HG03558 (cell line): Measurements from ENCODE around the gene H2AZ2.

ENCODE experiments used
- ATAC-seq: cut with Tn5 transposase; IDR thresholded peaks from one replicate; pipeline ENCODE4 v1.9.1; 2021; ENCODE audit warnings: moderate number of reproducible peaks; ENCODE audit not compliant: unreplicated experiment; ENCODE audit errors: extremely low read depth

Gene H2AZ2

DNA sequence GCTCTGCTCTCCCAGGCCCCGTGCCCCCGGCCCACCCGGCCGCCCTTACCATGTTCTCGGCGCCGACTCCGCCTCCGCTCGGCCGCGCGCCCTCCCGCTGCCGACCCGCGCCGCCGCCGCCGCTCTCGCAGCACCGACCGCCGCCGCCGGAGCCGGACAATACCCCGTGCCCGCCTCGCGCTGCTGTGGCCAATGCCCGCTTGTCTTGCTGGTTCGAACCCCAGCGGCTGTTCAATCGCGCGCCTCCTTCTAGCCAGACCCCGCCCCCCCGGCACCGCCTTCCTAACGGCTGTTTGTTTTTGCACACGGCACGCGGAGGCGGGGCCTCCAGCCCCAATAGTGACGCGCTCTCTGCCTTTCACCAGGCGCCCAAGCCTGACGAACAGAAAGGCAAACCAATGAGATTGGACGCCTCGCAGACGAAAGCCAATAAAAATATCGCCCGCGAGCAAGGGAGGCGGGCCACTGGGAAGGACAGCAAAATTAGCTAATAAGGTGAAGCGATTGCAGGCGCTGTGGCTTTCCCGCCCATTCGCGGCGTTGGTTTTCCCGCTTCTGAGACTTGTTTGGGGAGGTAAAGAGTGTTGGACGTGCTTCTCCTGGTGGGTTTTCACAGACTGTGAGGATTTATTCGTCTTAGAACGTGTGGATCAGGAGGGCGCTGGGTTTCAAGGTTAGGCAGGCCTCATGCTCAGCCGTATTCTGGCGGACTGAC, at the start of gene H2AZ2:
Gene H2AZ2 (minus strand): TSS at position 168 of the 715 bp plus-strand sequence. CDS start 116 bp downstream, at position 52.
- ATAC-seq = peak; percentile 70

DNA sequence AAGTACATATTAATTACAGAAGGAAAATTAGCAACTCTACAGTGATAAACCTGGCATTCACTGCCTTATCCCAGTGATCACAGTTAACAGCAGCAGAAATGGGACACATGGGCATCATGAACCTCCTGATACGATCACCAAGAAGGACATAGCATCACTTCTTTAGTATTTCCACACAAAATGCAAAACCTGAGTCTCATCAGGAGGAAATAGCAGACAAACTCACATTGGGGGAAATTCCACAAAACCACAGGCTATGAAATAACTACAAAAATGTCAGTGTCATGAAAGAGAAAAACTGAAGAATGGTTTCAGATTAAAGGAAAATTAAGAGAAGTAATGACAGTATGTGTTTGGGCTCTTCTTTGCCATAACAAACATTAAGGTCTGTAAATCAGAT, 49.4 kb upstream of the H2AZ2 start:
- ATAC-seq = no peak

- ATAC-seq = no peak
These were observed 47.1 kb upstream of the H2AZ2 start for GRCh38 chr7:44894888-44895580.

- ATAC-seq = no peak
These were observed 45.9 kb upstream of the H2AZ2 start for GRCh38 chr7:44893710-44894234.

DNA sequence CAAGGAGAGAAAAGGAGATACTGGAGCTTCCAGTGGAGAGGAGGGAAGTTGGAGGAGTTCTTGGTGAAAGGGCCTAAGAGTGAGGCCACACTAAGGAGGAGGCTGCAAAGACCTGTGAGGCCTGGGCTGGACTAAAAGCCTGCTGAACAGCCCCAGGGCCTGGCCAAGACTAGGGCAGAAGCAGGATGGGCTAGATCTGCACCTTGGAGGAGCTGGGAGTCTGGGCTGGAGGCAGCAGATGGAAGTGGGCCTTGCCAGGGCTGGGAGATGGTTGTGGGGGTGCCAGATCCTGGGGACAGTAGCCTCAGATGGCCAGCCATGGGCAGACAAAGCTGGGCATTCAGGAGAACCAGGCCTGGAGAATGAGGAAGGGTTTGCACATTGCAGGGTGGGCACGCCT, 43.9 kb upstream of the H2AZ2 start:
- ATAC-seq = no peak

GRCh38 chr7:44891372-44891771, 43.5 kb upstream of the H2AZ2 start:
- ATAC-seq = no peak

DNA sequence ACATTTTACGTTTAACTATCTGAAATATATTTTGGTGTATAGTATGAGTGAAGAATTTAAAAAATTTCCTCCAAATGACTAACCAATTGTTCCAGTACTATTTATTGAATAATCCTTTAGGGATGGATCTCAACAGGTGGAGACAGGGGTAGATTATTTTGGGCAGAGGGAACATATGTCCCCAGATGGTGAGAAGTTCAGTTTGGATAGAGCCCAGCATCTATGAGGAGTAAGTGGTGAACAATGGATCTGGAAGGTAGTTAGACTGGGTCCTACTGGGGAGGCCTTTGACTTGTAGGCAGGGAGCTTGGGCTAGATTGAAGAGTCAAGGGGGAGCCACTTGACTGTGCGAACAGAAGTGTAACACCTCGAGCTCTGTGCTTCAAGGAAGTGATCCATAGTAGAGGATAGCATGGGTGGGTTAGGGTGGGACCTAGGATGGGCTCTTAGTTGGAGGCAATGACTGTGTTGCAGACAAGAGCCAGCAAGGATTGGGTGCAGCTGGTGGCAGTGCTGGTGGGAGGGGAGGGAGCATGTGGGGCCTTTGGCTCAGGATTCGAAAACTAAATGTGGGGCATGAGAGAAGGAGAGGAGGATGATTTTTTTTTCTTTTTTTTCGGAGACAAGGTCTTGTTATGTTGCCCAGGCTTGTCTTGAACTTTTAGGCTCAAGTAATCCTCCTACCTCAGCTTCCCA, 41.3 kb upstream of the H2AZ2 start:
- no peak for ATAC-seq

- ATAC-seq = no peak
These were observed 39.4 kb upstream of the H2AZ2 start for GRCh38 chr7:44887293-44887692.

DNA sequence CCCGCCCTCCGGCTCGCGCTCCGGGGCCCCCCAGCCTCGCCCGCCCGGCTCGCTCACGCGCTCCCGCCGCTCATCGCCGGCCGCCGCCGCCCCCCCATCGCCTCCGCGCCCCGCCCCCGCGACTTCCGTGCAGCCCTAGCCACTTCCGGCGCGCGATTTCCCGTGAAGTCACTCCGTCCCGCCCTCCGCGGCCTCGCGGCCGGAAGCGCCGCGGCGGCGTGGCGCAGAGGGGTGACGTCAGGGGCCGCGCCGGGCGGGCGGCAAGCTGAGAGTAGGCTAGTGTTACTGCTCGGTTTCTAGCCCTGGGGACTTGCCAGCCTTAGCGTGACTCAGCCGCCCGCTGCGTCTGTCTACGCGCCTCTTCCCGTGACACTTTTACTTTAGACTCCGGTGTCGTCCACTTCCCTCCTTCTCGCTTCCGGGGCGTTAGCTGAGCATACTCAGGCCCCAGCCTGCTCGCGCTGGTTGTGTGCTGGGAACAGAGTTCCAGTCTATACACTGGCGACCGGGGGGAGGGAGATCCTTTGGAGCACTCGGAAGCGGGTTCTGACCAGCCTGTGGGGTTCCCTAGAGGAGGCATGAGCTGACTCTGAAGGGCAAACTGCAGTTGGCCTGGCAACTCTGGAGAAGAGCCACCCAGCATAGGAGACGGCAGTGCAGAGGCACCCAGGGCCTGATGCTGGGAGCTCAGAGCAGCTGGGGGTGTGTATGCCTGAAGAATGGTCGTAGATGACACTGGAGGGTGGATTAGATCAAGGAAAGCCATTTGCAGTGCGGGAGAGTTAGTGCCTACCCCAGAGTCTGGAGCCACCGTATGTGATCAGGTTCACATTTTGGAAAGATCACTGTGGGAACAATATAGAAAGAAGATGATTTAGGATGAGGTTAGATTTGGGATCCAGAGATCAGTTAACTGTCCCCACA, 37.8 kb upstream of the H2AZ2 start, which contains the start of gene PURB:
Gene PURB (minus strand): TSS at position 137 of the 924 bp plus-strand sequence. CDS start 182 bp downstream, outside the sequence.
- ATAC-seq = peak; percentile 72

DNA sequence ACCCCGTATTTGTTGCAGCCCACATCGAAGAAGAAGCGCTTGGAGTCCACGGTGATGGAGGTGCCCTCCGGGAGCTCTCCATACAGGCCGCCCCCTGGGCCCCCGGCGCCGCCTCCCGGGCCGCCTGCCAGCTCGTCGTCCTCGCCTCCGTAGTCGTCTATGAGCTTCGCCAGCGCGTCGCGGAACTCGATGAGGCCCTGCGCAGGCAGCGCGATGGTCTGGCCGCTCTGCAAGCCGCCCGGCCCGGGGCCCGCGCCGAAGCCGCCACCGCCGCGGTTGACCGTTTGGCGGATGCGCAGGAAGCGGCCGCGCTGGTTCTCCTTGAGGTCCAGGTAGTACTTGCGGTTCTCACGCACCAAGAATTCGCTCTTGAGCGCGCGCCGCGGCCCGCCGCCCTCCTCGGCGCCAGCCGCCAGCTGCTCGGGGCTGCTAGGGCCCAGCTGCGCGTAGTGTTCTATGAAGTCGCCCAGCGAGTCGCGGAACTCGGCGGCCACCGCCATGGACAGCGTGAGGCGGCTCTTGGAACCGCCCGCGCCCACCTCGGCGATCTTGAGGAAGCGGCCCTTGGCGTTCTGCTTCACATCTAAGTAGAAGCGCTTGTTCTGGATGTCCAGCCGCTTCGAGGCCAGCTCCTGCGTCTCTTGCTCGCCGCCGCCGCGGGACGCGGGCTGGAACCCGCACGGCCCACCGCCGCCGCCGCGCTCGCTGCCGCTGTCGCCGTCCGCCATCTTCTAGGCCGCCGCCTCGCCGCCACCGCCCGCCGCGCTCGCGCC, 36.9 kb upstream of the H2AZ2 start:
- ATAC-seq = peak; percentile 4

DNA sequence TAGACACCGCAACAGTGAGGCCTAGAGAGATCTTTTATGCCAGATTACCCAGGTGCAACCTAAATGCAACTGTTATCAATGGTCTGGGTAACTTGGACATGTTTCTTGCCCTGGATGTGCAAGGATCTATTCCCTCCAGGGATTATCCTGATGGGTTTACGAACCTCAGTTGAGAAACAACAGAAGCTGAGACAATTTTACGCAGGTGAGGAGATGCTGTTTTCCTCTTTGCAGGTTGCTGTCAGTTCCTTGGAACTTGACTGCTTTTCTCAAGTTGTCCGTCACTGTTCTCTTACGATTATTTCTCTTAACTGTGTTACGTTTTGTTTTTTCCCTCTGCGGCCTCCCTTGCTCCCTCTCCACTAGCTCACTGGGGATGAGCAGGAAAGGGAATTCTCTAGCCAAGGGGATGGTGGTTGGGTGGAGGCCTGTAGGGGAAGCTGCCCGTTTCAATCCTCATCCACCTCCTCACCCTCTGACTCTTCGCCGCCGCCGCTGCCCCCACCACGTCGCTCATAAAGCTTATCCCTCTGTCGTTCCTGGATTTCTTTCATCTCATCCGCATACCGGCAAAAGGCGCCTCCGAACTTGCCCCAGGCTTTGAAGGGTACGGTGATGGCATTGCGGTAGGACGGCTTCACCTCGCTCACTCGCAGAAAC, 36.2 kb upstream of the H2AZ2 start:
- ATAC-seq = no peak

DNA sequence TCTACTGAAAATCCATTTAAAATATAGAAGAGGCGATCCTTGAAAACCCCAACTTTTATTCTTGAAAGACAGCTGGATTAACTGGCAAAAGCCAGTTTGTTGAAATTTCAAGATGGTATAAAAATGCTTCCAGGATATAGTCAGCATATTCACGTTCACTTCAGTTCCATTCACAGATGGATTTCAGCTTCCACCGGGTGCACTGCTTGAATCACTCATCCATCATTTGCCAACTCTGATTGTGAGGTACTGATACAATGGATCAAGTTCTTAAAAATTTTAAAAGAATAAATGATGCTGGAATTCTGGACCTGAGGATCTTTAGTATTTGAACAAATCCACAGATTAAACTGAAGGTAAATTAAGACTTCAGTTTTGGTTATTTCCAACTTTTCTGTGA, 35.0 kb upstream of the H2AZ2 start:
- ATAC-seq = no peak

DNA sequence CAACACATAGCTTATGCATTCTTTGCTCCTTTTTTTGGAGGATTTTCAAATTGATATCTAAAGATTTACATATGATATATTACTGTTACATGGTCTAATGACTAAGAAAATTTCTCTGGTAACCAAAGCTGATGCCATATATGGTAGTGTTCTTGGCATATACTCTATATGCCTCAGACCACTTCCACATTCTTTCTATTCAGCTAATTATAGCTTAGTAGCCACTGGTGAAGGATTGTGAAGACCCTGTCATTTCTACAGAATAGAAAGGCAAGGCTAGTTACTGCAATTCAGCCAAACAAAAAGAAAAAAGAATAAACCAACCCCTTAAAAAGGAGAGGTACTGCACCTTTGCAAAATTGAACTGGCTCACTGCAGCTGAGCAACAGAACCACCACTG, 33.7 kb upstream of the H2AZ2 start:
- no peak for ATAC-seq

DNA sequence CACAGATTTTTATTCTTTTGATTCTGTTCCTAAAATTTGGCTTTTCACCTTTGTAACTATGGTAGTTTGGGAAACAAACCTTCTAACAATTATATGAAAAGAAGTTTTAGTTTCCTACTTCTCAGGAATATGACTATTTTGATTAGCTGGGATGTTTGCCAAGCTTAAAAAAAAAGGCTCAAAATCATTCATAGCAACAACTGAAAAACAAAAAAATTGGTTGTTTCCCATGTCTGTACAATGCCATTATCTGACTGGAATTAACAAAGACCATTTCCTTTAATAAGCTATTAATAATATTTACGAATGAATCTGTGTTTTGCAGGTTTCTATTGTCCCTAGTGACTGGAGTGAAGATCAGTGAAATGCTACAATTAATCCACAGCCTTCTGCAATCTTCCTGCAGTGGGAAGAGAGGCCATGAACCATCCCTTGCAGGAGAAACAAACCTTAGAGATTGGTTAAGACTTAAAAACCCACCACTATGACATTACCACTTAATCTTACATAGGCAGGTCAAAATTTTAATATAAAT, 33.2 kb upstream of the H2AZ2 start:
- ATAC-seq = no peak

DNA sequence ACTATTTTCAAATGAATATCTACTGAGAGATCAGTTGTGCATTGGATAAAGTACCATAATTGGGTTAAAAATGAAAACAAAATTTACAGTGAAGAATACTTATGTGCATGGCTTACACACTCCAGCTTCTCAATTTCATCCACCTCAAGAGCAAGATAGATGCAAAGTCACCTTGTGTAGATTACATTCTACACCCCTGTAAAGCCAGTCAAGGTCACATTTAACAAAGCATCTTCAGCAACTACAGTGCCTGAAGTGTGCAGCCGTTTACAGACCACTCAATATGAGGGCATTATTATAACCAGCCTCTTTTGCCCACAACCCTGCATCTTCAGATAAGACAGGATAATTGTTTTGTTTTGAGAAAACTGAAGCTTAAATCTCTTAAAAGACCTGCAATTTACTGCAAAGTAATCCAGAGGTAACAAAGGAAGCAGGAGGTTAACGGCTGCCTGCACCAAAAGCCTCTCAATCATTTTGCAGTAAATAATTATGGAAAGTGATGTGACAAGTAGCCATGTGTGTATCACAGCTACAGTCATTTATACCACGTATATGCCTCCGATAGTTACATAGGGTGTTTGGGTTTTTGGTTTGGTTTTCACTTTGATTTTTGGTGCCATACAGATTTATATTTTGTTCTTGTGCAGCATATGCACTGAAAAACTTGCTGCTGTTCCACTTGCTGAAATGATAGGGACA, 32.6 kb upstream of the H2AZ2 start:
- no peak for ATAC-seq

GRCh38 chr7:44876393-44876792, 28.5 kb upstream of the H2AZ2 start:
- ATAC-seq = no peak

DNA sequence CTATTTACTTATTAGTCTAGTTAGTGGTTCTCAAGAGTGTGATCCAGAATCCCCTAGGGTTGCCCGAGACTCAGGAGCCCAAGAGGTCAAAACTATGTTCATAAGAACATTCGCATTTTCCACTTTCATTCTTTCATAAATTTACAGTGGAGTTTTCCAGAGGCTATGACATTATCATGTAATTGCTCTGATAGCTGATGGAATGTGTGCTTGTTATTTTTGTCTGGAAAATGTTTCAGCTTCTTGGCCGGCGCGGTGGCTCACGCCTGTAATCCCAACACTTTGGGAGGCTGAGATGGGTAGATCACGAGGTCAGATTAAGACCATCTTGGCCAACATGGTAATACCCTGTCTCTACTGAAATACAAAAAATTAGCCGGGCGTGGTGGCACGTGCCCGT, 27.4 kb upstream of the H2AZ2 start:
- no peak for ATAC-seq

DNA sequence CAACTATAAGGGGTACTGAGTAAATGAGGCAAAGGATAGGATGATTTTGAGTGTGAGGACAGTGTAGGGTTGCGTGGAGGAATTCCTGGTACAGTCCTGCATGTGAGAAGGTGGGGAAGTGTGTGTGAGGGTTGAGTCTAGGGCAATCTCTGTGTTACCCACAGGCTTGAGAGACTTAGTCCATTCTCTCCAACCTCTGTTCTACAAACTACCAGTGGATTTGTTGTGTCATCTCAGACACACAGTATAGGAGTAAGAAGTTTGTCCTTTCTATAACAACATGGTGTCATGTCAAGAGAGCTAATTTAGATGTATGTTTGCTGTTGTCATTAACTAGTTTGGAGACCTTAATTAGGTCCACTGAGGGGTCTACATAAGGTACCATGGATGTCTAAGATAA, 24.9 kb upstream of the H2AZ2 start:
- no peak for ATAC-seq
